NCI-H128 (cell line): ENCODE measurements around the gene REEP1.

Experiments used
- DNase-seq: peaks from one replicate; lab custom pipeline; 2025; ENCODE audit not compliant: unreplicated experiment; lab: John Stamatoyannopoulos, UW

The REEP1 gene

DNA sequence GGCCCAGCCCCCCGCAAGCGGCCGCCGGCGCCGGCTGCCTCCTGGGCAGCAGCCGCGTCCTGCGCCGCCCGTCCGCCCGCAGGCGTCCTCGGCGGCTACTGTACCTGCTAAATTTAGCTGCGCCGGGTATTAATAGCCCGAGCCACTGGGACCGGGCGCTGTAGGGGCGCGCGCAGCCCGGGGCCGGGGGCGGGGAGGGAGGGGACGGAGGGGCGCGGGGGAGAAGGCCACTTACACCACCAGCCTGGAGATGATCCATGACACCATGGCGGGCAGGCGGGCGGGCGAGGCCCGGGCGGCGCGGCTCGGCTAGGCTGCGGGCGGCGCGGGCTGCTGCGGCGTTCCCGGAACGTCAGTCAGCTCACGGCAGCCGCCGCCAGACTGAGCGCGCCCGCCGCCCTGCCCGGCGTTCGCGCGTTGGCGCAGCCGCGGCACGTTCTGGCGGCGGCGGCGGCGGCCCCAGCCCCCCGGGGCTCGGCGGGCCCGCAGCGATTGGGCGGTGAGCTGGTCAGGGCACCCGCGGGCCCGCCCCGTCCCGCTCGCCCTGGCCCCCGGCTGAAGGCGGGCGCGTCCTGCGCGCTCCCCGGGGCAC is at the start of gene REEP1:
Gene REEP1 (minus strand): TSS at position 383 of the 592 bp plus-strand sequence. CDS start 116 bp downstream, at position 267.
- DNase-seq: peak; percentile 10

GRCh38 chr2:86383844-86384243 is 46.4 kb upstream of the REEP1 start:
- DNase-seq: no peak

- no peak for DNase-seq
Measured at GRCh38 chr2:86382698-86383097, 45.3 kb upstream of the REEP1 start.

DNA sequence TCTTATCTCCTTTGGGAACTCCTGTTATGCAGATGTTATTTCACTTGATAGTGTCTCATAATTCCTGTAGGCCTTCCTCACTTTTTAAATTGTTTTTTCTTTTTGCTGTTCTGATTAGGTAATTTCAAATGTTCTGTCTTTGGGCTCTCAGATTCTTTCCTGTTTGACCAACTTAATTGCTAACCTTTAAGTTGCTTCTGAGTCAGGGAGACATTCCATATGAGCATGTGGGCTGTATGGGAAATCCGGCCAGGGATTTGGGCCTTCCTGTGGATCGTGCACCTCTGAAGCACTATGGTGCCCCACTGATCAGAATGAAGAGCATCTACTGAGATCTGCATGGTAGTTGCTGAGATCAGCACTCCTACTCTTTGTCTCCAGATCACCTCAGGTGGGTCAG is 44.7 kb upstream of the REEP1 start:
- DNase-seq: no peak

- DNase-seq: no peak
Measured at GRCh38 chr2:86378469-86378868, 41.0 kb upstream of the REEP1 start.

GRCh38 chr2:86375623-86376022 is 38.2 kb upstream of the REEP1 start:
- no peak for DNase-seq

DNA sequence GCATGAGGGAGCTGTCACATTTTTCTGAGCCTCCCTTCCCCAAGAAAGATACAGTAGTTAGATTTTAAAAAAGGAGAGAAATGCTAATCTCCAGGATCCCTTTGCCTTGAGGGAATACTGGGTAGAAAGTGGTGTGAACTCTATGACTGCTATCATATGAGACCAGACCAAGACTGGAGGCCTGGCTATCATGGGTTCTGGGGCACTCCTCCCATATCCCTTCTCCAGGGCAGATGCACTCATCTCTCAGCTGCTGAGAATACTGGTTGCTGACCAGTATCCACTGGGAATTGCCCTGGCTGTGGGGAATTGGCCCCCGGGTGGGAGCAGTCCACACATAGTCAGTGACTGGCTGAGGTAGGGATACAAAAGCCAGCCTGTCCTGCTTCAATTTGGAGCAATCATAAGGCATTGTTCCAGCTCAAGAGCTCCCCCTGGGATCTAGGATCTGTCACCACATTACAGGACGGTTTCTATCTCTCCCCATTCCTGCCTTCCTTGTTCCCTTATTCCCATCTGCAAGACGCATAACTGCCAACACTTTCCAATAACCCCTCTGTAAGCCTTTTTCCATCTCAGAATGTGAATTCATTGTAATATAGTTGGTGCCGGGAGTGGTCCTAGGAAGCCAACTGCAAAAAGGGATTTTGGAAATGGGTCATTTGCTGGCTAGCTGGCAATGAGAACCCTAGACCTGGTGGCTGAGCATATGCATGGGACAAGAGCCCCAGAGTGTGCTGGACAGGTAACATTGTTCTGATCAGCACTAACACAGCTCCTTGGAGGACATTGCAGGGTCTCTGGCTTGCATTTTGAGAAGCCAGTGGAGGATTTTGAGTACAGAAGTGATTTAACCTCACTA is 35.4 kb upstream of the REEP1 start:
- DNase-seq: no peak

- no peak for DNase-seq
Measured at GRCh38 chr2:86372133-86372532, 34.7 kb upstream of the REEP1 start.

DNA sequence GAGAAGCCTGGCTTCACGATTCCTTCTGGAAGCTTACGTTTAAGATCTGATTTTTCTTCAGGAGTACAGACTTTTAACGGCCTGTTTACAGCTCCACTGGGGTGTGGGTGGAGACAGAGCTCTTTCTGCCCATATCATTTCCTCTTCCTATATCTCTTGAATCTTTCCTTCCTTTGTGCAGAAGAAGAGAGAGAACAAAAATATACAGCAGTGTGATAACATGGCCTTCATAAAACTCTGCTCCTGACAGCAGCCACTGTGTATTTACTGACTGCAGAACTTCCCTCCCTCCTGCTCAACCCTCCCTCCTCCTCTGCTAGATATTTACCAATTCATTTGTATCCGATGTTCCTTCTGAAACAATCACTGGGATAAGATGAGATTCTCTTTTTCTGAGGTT is 34.1 kb upstream of the REEP1 start:
- no peak for DNase-seq

GRCh38 chr2:86370579-86370978 is 33.2 kb upstream of the REEP1 start:
- DNase-seq: no peak

GRCh38 chr2:86368161-86368824 is 30.9 kb upstream of the REEP1 start:
- no peak for DNase-seq

- DNase-seq: no peak
Measured at GRCh38 chr2:86367499-86367777, 30.0 kb upstream of the REEP1 start.

DNA sequence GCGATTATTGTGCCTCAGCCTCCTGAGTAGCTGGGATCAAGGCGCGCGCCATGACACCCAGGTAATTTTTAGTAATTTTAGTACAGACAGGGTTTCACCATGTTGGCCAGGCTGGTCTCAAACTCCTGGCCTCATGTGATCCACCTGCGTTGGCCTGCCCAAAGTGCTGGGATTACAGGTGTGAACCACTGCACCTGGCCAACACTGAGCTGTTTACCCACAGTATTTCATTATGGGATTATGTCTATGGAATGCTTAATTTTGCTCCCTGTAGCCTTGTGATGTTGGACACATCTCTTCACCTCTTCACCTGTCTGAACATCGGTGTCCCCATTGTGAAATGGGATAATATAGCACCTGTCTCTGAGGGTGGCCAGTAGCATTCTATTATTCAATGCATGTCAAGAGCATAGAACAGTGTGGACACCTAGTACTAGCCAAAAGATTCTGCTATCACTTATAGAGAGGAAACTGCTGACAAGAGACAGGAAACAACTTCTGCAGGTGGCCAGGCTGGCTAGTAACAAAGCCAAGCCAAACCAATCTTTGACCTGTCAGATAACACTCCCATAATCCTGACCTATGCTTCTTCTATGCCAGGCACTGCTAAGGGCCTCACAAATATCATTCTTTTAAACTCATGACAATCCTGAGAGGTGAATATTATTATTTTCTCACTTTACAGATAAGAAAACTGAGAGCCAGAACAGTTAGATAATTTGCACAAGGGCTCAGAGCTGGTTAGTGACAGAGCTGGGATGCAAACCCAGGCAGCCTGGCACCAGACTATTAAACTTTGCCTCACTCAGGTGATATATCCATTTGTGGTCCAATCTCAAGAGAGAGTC is 29.4 kb upstream of the REEP1 start:
- no peak for DNase-seq

GRCh38 chr2:86364894-86365293 is 27.5 kb upstream of the REEP1 start:
- DNase-seq: no peak

GRCh38 chr2:86360776-86361175 is 23.4 kb upstream of the REEP1 start:
- DNase-seq: no peak

- no peak for DNase-seq
Measured at GRCh38 chr2:86358957-86359356, 21.5 kb upstream of the REEP1 start.

DNA sequence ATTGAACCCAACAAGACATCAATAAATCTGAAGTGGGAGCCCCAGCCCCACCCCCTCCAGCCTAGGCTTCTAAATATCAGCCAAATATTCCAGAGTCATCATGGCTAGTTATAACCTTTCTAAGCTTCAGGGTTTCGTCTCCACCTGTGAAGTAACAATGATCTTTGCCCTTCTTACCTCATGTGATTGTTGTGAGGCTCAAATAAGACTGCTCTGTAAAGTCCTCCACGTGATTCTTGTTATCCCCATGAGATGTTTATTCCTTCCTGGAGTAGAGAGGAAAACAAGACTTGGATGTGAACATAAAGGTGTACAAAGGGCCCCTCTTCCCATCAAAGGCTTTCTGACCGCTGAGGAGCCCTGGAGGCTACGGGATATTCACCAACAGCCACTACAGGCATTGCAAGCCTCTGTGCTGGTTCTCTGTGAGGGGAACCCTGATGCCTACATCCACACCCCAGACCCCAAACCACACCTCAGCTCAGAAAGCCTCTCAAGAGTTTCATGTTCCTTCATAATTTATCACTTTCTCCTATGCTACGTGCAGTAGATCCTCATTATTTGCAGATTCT is 20.1 kb upstream of the REEP1 start:
- no peak for DNase-seq

DNA sequence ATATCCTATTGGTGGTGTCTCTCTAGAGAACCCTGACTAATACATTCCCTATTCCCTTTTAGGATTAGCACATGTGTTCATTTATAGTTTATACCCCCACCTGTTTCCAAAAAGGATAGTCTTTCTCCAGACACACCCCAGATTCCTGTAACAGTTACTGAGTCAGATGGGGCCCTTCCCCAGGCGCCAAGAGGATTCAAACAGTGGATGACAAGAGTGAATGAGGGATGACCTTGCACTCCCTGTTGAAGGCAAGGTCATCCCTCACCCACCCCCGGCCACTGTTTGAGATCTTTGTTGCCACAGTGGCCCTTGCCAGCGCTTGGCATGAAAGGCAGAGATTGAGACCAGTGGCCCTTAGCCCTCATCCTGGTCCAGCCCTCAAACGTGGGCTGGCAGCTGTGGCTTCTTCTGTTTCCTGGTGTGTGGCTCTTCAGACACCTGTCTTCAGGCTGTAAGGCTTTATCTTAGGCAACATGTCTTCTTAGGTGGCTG is 15.3 kb upstream of the REEP1 start:
- no peak for DNase-seq

DNA sequence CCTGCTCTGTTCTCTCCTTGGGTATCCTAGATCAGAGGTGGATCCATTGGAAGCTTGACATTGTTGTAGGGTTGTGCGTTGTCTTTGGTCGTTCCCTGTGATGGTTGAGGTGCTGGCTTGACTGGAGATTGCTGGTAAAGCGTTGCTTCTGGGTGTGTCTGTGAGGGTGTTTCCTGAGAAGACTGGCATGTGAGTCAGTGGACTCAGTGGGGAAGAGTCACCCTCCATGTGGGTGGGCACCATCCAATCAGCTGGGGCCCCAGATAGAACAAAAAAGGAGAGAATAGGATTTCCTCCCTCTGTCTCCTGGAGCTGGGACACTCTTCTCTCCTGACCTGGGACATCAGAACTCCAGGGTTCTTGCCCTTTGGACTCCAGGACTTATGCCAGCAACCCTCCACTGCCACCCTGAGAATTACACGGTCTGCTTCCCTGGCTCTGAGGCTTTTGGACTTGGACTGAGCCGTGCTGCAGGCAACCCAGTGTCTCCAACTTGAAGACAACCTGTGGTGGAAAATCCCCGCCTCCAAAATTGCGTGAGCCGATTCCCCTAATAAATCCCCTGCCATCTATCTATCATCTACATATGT is 14.8 kb upstream of the REEP1 start:
- DNase-seq: no peak

DNA sequence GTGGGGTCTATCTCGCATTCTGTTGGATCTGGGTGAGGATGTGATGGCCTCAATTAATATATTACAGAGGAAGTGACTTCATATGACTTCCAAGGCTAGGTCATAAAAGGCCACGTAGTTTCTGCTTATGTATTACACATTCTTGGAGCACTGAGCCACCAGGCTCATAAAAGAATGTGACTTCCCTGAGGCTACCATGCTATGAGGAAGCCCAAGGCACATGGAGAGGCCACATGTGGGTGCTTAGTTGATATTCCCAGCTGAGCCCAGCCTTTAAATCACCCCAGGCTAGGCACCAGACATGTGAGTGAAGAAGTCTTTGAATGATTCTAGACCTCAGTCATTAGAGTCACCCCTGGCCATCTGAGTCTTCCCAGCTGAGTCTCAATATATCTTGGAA is 13.3 kb upstream of the REEP1 start:
- no peak for DNase-seq

DNA sequence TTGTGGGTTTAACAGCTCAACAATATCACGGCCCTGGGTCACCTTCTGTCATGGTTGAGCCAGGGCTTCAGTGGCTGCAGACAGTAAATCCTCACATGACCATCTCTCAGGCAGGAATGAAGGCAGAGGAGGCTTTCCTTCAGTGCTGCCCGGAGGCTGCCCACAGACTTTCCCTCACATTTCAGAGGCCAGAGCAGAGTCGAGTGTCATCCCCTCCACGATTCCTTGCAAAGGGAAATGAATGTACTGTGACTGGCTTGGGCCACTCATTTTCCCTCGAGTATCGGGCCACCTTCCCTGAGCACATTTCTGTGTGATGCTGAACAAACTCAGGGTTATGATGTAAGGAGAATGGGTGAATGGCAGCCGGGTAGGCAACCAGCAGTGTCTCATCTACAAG is 10.0 kb upstream of the REEP1 start:
- DNase-seq: no peak
